Adipocyte (in vitro differentiated cells): Measurements from ENCODE around the gene BORCS8.
A peak's percentile ranks its signal among the peaks of the same experiment; 100 is the strongest.

Experiments
- DNase-seq: peaks from one replicate; pipeline ENCODE4 v3.0.0-alpha.2; 2015; ENCODE audit warnings: low read depth
- H3K27me3 ChIP-seq: replicated peaks from 2 replicates; pipeline ENCODE4 v1.7.0; 2013; ENCODE audit warnings: mild to moderate bottlenecking, low read length, moderate library complexity; ENCODE audit not compliant: control insufficient read depth, insufficient read depth
- H3K36me3 ChIP-seq: 2 replicates; pipeline ENCODE4 v1.7.0; 2013; ENCODE audit warnings: low read length, mild to moderate bottlenecking, moderate library complexity; ENCODE audit not compliant: control insufficient read depth, insufficient read depth, severe bottlenecking
- H3K4me1 ChIP-seq: 2 replicates; pipeline ENCODE4 v1.7.0; 2013; ENCODE audit warnings: mild to moderate bottlenecking, low read length, moderate library complexity; ENCODE audit not compliant: control insufficient read depth, insufficient read depth
- H3K4me3 ChIP-seq: 2 replicates; pipeline ENCODE4 v1.7.0; 2013; ENCODE audit warnings: mild to moderate bottlenecking, low read length, moderate library complexity
- H3K9ac ChIP-seq: 2 replicates; pipeline ENCODE4 v1.7.0; 2013; ENCODE audit warnings: mild to moderate bottlenecking, low read length, moderate library complexity
- H3K9me3 ChIP-seq: 2 replicates; pipeline ENCODE4 v1.7.0; 2013; ENCODE audit warnings: mild to moderate bottlenecking, low read length, moderate library complexity; ENCODE audit not compliant: control insufficient read depth

The BORCS8 gene

DNA sequence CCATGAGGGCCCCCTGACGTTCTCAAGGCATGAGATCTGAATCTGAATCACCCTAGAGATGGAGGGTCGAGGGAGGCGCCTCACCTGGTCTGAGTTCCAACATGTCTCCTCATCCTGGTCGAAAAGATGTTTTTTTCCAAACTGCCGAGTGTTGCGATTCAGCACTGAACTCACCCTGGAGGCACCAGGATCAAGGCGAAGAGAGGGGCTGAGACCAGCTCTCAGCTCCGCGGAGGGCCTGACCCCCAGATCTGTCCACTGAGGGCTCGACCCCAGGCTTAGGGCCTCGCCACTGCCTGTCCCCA is 10.7 kb upstream of the BORCS8 start:
- peak overlapping the region; percentile 90 for H3K4me3 ChIP-seq
- no peaks in the 10 kb centered on the region for H3K9me3 ChIP-seq
- peaks cover 7% of the 10 kb centered on the region for H3K4me1 ChIP-seq

GRCh38 chr19:19201697-19202630 is 10.0 kb upstream of the BORCS8 start:
- H3K9ac ChIP-seq = peak overlapping the region; percentile 91
- peaks cover 7% of the 10 kb centered on the region for H3K4me1 ChIP-seq
- no peaks in the 10 kb centered on the region for H3K9me3 ChIP-seq
- peak overlapping the region; percentile 90 for H3K4me3 ChIP-seq
- peaks cover 15% of the 10 kb centered on the region for H3K27me3 ChIP-seq
- DNase-seq = no peak
- peaks cover 31% of the 10 kb centered on the region for H3K36me3 ChIP-seq

More for the DNA sequence above, 10.7 kb upstream of the BORCS8 start:
- Histone ChIP-seq H3K9ac (peak overlapping the region; percentile 91), H3K36me3 (peaks cover 25% of the 10 kb centered on the region), H3K27me3 (peaks cover 19% of the 10 kb centered on the region)
- no peak for DNase-seq

GRCh38 chr19:19193926-19194325 is 2.0 kb upstream of the BORCS8 start:
- no peaks in the 10 kb centered on the region for H3K27me3 ChIP-seq
- peak overlapping the region; percentile 98 for H3K9ac ChIP-seq
- DNase-seq = no peak
- peak overlapping the region; percentile 94 for H3K4me3 ChIP-seq
- no peaks in the 10 kb centered on the region for H3K9me3 ChIP-seq
- H3K4me1 ChIP-seq = peaks cover 32% of the 10 kb centered on the region
- peaks cover 21% of the 10 kb centered on the region for H3K36me3 ChIP-seq

GRCh38 chr19:19192910-19193423 is 1.0 kb upstream of the BORCS8 start:
- no peaks in the 10 kb centered on the region for H3K9me3 ChIP-seq
- peaks cover 32% of the 10 kb centered on the region for H3K4me1 ChIP-seq
- peak overlapping the region; percentile 98 for H3K9ac ChIP-seq
- DNase-seq = no peak
- peaks cover 12% of the 10 kb centered on the region for H3K36me3 ChIP-seq
- no peaks in the 10 kb centered on the region for H3K27me3 ChIP-seq
- H3K4me3 ChIP-seq = peak overlapping the region; percentile 94

- peaks cover 4% of the 10 kb centered on the region for H3K36me3 ChIP-seq
- H3K27me3 ChIP-seq = no peaks in the 10 kb centered on the region
- peak overlapping the region; percentile 94 for H3K4me3 ChIP-seq
- peak overlapping the region; percentile 100 for H3K9ac ChIP-seq
- H3K4me1 ChIP-seq = peaks cover 32% of the 10 kb centered on the region
- no peaks in the 10 kb centered on the region for H3K9me3 ChIP-seq
- DNase-seq = no peak
Observed at GRCh38 chr19:19191768-19192077, 229 bp downstream of the BORCS8 start.

- Histone ChIP-seq H3K4me3 (no peak overlapping the region), H3K27me3 (no peaks in the 10 kb centered on the region), H3K4me1 (peaks cover 16% of the 10 kb centered on the region), H3K9ac (no peak overlapping the region), H3K36me3 (peaks cover 10% of the 10 kb centered on the region), H3K9me3 (no peaks in the 10 kb centered on the region)
- DNase-seq = no peak
Observed at GRCh38 chr19:19186742-19187141, 5.2 kb downstream of the BORCS8 start.

DNA sequence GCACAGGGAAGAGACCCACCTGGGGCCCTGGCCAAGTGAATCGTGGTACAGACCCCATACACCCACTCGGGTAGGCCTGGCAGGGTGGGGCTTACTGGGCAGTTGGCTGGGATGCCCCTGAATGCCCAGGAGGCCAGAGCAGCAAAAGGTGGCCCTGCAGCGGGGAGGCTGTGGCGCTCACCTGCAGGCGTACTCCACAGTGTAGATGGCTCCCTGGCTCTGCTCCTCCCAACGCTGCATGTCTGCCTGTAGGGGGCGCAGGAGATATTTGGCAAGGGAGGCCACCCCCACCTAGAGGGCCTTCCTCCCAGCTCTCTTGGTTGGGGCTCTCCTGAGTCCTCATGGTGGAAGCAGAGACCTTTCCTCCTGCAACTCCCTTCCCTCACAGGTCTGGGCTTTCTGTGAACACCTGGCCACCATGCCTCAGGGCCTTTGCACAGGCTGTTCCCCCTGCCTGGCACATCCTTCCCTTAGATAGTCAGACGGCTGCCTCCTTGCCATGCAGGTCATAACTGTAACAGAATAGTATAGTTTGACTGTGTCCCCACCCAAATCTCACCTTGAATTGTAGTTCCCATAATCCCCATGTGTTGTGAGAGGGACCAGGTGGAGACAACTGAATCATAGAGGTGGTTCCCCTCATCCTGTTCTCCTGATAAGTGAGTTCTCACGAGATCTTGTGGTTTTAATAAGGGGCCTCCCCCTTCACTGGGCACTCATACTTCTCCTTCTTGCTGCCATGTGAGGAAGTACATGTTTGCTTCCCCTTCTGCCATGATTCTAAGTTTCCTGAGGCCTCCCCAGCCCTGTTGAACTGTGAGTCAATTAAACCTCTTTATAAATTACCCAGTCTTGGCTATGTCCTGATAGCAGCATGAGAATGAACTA is 5.9 kb downstream of the BORCS8 start:
- DNase-seq = peak; percentile 65
- no peak overlapping the region for H3K9ac ChIP-seq

GRCh38 chr19:19181488-19181998 is 10.4 kb downstream of the BORCS8 start:
- DNase-seq = no peak
- no peak overlapping the region for H3K4me3 ChIP-seq
- H3K27me3 ChIP-seq = no peaks in the 10 kb centered on the region
- H3K9ac ChIP-seq = no peak overlapping the region
- H3K9me3 ChIP-seq = peaks cover 4% of the 10 kb centered on the region
- H3K36me3 ChIP-seq = peaks cover 29% of the 10 kb centered on the region
- H3K4me1 ChIP-seq = no peaks in the 10 kb centered on the region

More for the DNA sequence above, 5.9 kb downstream of the BORCS8 start:
- no peak overlapping the region for H3K4me3 ChIP-seq
- peaks cover 15% of the 10 kb centered on the region for H3K4me1 ChIP-seq
- no peaks in the 10 kb centered on the region for H3K9me3 ChIP-seq
- peaks cover 15% of the 10 kb centered on the region for H3K36me3 ChIP-seq
- H3K27me3 ChIP-seq = no peaks in the 10 kb centered on the region

- peaks cover 4% of the 10 kb centered on the region for H3K9me3 ChIP-seq
- no peak overlapping the region for H3K9ac ChIP-seq
- peaks cover 2% of the 10 kb centered on the region for H3K4me1 ChIP-seq
- DNase-seq = no peak
- H3K27me3 ChIP-seq = no peaks in the 10 kb centered on the region
- no peak overlapping the region for H3K4me3 ChIP-seq
- peaks cover 25% of the 10 kb centered on the region for H3K36me3 ChIP-seq
Observed at GRCh38 chr19:19179548-19180441, 12.2 kb downstream of the BORCS8 start.

DNA sequence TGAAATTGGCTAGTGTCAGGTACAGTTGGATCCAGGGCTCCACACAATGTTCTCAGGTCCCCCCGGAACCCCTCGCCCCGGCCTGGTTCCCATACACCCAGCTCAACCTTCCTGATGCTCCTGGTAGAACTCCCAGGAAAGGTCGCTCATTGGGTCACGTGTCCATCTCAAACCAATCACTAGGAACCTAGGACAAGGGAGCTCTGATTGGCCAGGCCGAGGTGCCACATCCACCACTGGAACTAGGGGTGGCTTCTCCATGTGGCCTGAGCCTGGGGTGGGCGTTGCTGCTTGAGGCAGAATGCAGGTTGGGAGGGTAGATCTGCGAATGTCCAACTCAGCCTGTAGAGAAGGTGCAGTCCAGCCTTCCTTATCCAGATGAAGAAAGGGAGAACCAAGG is 15.0 kb downstream of the BORCS8 start:
- DNase-seq = no peak
- peaks cover 21% of the 10 kb centered on the region for H3K4me1 ChIP-seq
- no peaks in the 10 kb centered on the region for H3K27me3 ChIP-seq
- H3K4me3 ChIP-seq = no peak overlapping the region
- no peak overlapping the region for H3K9ac ChIP-seq
- H3K36me3 ChIP-seq = peaks cover 24% of the 10 kb centered on the region
- peaks cover 4% of the 10 kb centered on the region for H3K9me3 ChIP-seq
